ENCODE measurements around the gene ID4.

DNA sequence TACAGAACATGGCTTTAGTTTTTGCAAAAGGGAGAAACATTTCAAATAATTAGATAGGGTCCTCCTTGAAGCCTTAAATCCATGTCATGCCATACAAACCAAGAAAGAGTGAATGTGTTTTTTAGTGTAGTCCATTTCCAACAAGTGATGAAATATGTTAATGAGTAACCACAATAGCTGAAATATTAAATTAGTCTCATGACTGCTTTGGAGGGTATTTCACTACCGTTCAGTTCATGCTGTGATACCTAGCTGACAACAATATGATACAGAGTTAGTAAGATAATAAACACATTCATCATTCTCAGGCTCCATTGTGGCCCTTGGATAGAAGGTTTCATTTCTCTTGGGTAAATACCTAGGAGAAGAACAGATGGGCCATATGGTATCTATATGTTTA, 5.8 kb upstream of the ID4 start:
- TF ChIP-seq CTCF (IDR thresholded peaks at IDR 0.05; ENCODE audit: extremely low read depth in 1 of 2, insufficient read depth in 1 of 2, low read depth in 1 of 2, low read length in 2 of 2), result no peak
- TF ChIP-seq, protein P1, sequence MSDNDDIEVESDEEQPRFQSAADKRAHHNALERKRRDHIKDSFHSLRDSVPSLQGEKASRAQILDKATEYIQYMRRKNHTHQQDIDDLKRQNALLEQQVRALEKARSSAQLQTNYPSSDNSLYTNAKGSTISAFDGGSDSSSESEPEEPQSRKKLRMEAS (IDR thresholded peaks at IDR 0.05; ENCODE audit: insufficient read depth, insufficient read length), result no peak
- TF ChIP-seq EZH2 (IDR thresholded peaks at IDR 0.05; ENCODE audit: borderline replicate concordance, low read depth, low read length, severe bottlenecking), result no peak
- no peak for TF ChIP-seq POLR2A (IDR thresholded peaks at IDR 0.05; ENCODE audit: low read depth, low read length)
- TF ChIP-seq GATA2 (IDR thresholded peaks at IDR 0.05; ENCODE audit: insufficient read depth, insufficient read length, low read depth, low read length), result no peak
- no peak for TF ChIP-seq JUN (IDR thresholded peaks at IDR 0.05; ENCODE audit: borderline replicate concordance, insufficient read depth, insufficient read length, low read depth)
- no peak for TF ChIP-seq POLR2AphosphoS5 (IDR thresholded peaks at IDR 0.05; ENCODE audit: insufficient read depth, low read depth, low read length)

Measured in endothelial cell of umbilical vein (primary cell).